ENCODE results near the gene CDK11A.
"Not testable (repeated sequence)": the region's sequence is repeated elsewhere in the genome, so short reads cannot be mapped to it uniquely, and the experiment has no call there.

CDK11A gene

GRCh38 chr1:1669468-1670440, 54.4 kb downstream of the CDK11A start:
- DNase-seq (ENCODE audit: extremely low spot score, insufficient read length, low read depth): no peak
- FAIRE-seq: no peak

- no peak for FAIRE-seq
- DNase-seq (ENCODE audit: extremely low spot score, insufficient read length, low read depth): no peak
These were observed 57.6 kb downstream of the CDK11A start for GRCh38 chr1:1666526-1666925.

- DNase-seq (ENCODE audit: extremely low spot score, insufficient read length, low read depth) (no peak), FAIRE-seq (no peak)
These were observed 58.3 kb downstream of the CDK11A start for GRCh38 chr1:1665815-1666251.

GRCh38 chr1:1664941-1665814, 59.0 kb downstream of the CDK11A start:
- DNase-seq (ENCODE audit: extremely low spot score, insufficient read length, low read depth) (no peak), FAIRE-seq (no peak)

- not testable (repeated sequence) for FAIRE-seq; DNase-seq (ENCODE audit: extremely low spot score, insufficient read length, low read depth)
These were observed 59.8 kb downstream of the CDK11A start for GRCh38 chr1:1664318-1664717.

GRCh38 chr1:1662830-1663560, 61.2 kb downstream of the CDK11A start:
- not testable (repeated sequence) for FAIRE-seq; DNase-seq (ENCODE audit: extremely low spot score, insufficient read length, low read depth)

GRCh38 chr1:1662392-1662791, 61.8 kb downstream of the CDK11A start:
- not testable (repeated sequence) for FAIRE-seq

GRCh38 chr1:1658583-1659549, 65.3 kb downstream of the CDK11A start, which contains the start of gene CDK11B:
Gene CDK11B, minus strand, starts transcription at chr1:1659004. Its CDS starts 1,519 bp downstream, at chr1:1657485.
- DNase-seq (ENCODE audit: extremely low spot score, insufficient read length, low read depth): peak; percentile 85
- FAIRE-seq: peak; percentile 99

More at GRCh38 chr1:1662392-1662791, 61.8 kb downstream of the CDK11A start:
- not testable (repeated sequence) for DNase-seq (ENCODE audit: extremely low spot score, insufficient read length, low read depth)

All from GM18507 (cell line).